ENCODE results near the gene APPL2. TPM values are rescaled to one million over a fixed set of nuclear protein-coding genes. Genes with fewer than 3 reads are reported as not detected.

APPL2 gene
- total and polyA plus RNA-seq, 2 of the 13 experiments (the other 11 are each of a cell fraction or from before 2014, with no cell fraction given), result 9.9 to 11.1 TPM

GRCh38 chr12:105233041-105233905 is 2.7 kb downstream of the APPL2 start:
- H3K9me3 ChIP-seq (ENCODE audit: low read length), result no peaks in the 10 kb centered on the region
- 95% methylated on average over 4 of the region's 4 CpGs for WGBS (ENCODE audit: low lambda C conversion rate)
- H3K4me2 ChIP-seq (ENCODE audit: low read depth, low read length), result no peak overlapping the region
- peaks cover 41% of the 10 kb centered on the region for H3K4me1 ChIP-seq (ENCODE audit: insufficient read depth, low read length)
- H3K9ac ChIP-seq (ENCODE audit: insufficient read depth, low read depth, low read length), result no peak overlapping the region
- H3K36me3 ChIP-seq (replicated peaks in 1 of 2; ENCODE audit: control insufficient read depth in 1 of 2, insufficient read depth in 2 of 2, low read length in 2 of 2), result peaks cover 3 to 9% of the 10 kb centered on the region in 2 experiments; a peak in 4 of 5 replicates
- no TSS peak for BruUV-seq (replicated peaks)
- TF ChIP-seq FOSL2 (CRISPR knock-in tag; IDR thresholded peaks at IDR 0.05), result no peak
- TF ChIP-seq NR2F1 (CRISPR knock-in tag; IDR thresholded peaks at IDR 0.05), result no peak
- TF ChIP-seq ZNF547 (CRISPR knock-in tag; IDR thresholded peaks at IDR 0.05), result no peak
- no peak for TF ChIP-seq ZNF335 (CRISPR knock-in tag; IDR thresholded peaks at IDR 0.05)
- no peak for TF ChIP-seq KDM6A (CRISPR knock-in tag; IDR thresholded peaks at IDR 0.05; ENCODE audit: low read depth)
- TF ChIP-seq HNF1B (CRISPR knock-in tag; IDR thresholded peaks at IDR 0.05), result no peak
- TF ChIP-seq NFKBIZ (CRISPR knock-in tag; IDR thresholded peaks at IDR 0.05), result no peak
- TF ChIP-seq ARNT2 (CRISPR knock-in tag; IDR thresholded peaks at IDR 0.05; ENCODE audit: low read depth), result no peak
- no peak for TF ChIP-seq ZNF260 (CRISPR knock-in tag; IDR thresholded peaks at IDR 0.05; ENCODE audit: borderline replicate concordance, low read depth)
- no peak for TF ChIP-seq NR2F2 (IDR thresholded peaks at IDR 0.05; ENCODE audit: borderline replicate concordance, low read depth)
- TF ChIP-seq HIC2 (CRISPR knock-in tag; IDR thresholded peaks at IDR 0.05; ENCODE audit: low read depth), result no peak
- no peak for TF ChIP-seq WIZ (CRISPR knock-in tag; IDR thresholded peaks at IDR 0.05)
- no peak for TF ChIP-seq PRMT3 (CRISPR knock-in tag; IDR thresholded peaks at IDR 0.05; ENCODE audit: borderline replicate concordance, low read depth)
- no peak for TF ChIP-seq ZFP82 (CRISPR knock-in tag; IDR thresholded peaks at IDR 0.05; ENCODE audit: borderline replicate concordance)
- TF ChIP-seq BORCS8-MEF2B (CRISPR knock-in tag; IDR thresholded peaks at IDR 0.05), result no peak
- TF ChIP-seq SMAD1 (CRISPR knock-in tag; IDR thresholded peaks at IDR 0.05; ENCODE audit: borderline replicate concordance, low read depth), result no peak
- no peak for TF ChIP-seq RBM39 (IDR thresholded peaks at IDR 0.05; ENCODE audit: low read depth, low read length, poor library complexity, severe bottlenecking)
- in situ Hi-C loops (cut with HindIII; ENCODE audit: extremely low pct_ligation_motif_present, low pct_unique_long_range_greater_than_20kb) (no loop called here), intact Hi-C loops (cut with micrococcal nuclease; ENCODE audit: unreplicated experiment) (loop anchor here (5.0 kb wide), 1 partner anchor 99 kb away; the partner anchor contains the start of gene C12orf75)
- ATAC-seq (no peak), FAIRE-seq (no peak), DNase-seq (ENCODE audit: low spot score) (no peak)
- ChIA-PET POLR2A (interaction anchor here (0.5 kb wide), 1 partner anchor 1092 kb away, joined by 3 read pairs; no protein-coding TSS in a partner anchor), CTCF (ENCODE audit: low intra/inter-chr PET ratio, low total read pairs) (no interaction called here)
- H3K4me3 ChIP-seq (replicated peaks in 1 of 3; ENCODE audit: insufficient read depth in 1 of 3, low read depth in 2 of 3, low read length in 3 of 3), result no peak overlapping the region
- no peaks in the 10 kb centered on the region; the same call in 1 of the 2 replicates for H4K20me1 ChIP-seq (ENCODE audit: insufficient read depth, low read length)
- no peak overlapping the region for H2AFZ ChIP-seq (ENCODE audit: low read length)
- peaks cover 0 to 1% of the 10 kb centered on the region in 2 experiments; a peak in 2 of 5 replicates for H3K27me3 ChIP-seq (ENCODE audit: control insufficient read depth in 1 of 2, insufficient read depth in 2 of 2, low read length in 2 of 2)
- H3K79me2 ChIP-seq (ENCODE audit: insufficient read depth, low read length), result peaks cover 21% of the 10 kb centered on the region
- H3K27ac ChIP-seq (ENCODE audit: extremely low read length, insufficient read depth, low read length), result no peak overlapping the region
